Epithelial cell of proximal tubule (primary cell): ENCODE measurements around the gene HNRNPH3. TPM values are rescaled to one million over a fixed set of nuclear protein-coding genes. Genes with fewer than 3 reads are reported as not detected.

ENCODE experiments used
- DNase-seq: peaks from one replicate; pipeline ENCODE4 v3.0.0-alpha.2; 2011; ENCODE audit warnings: low read depth
- H3K4me3 ChIP-seq: 2 replicates; pipeline ENCODE4 v1.5.1; 2011; ENCODE audit warnings: low read depth, mild to moderate bottlenecking, low read length
- total RNA-seq: library from RNA; depleted of rRNA; stranded (reverse); fragments of >200 nt; gene quantifications from 2 replicates; pipeline ENCODE4 v1.2.3, GENCODE V29; 2015
- TF ChIP-seq, protein P1 (sequence below): conservative IDR thresholded peaks from 2 replicates; pipeline ENCODE4 v1.5.1; 2012; ENCODE audit warnings: low read depth, mild to moderate bottlenecking, low read length

The HNRNPH3 gene
- total RNA-seq: 43.1 and 44.5 TPM in 2 replicates

GRCh38 chr10:68331455-68332258, at the start of gene HNRNPH3:
TSS of gene HNRNPH3 (plus strand) at chr10:68332064. CDS start at chr10:68337222, 5,158 bp downstream.
- DNase-seq: peak; percentile 63
- H3K4me3 ChIP-seq: peak within 1 kb of the TSS; percentile 78
- TF ChIP-seq, protein P1, sequence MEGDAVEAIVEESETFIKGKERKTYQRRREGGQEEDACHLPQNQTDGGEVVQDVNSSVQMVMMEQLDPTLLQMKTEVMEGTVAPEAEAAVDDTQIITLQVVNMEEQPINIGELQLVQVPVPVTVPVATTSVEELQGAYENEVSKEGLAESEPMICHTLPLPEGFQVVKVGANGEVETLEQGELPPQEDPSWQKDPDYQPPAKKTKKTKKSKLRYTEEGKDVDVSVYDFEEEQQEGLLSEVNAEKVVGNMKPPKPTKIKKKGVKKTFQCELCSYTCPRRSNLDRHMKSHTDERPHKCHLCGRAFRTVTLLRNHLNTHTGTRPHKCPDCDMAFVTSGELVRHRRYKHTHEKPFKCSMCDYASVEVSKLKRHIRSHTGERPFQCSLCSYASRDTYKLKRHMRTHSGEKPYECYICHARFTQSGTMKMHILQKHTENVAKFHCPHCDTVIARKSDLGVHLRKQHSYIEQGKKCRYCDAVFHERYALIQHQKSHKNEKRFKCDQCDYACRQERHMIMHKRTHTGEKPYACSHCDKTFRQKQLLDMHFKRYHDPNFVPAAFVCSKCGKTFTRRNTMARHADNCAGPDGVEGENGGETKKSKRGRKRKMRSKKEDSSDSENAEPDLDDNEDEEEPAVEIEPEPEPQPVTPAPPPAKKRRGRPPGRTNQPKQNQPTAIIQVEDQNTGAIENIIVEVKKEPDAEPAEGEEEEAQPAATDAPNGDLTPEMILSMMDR: no peak

GRCh38 chr10:68284062-68285001, 47.5 kb upstream of the HNRNPH3 start:
- no peak for DNase-seq
- H3K4me3 ChIP-seq: no peak overlapping the region
- TF ChIP-seq, protein P1: no peak

- H3K4me3 ChIP-seq: no peak overlapping the region
- TF ChIP-seq, protein P1: no peak
- DNase-seq: no peak
Observed at GRCh38 chr10:68288717-68289116, 43.1 kb upstream of the HNRNPH3 start.

GRCh38 chr10:68290736-68291135, 41.1 kb upstream of the HNRNPH3 start:
- no peak for DNase-seq
- TF ChIP-seq, protein P1: no peak
- no peak overlapping the region for H3K4me3 ChIP-seq

- TF ChIP-seq, protein P1: no peak
- no peak overlapping the region for H3K4me3 ChIP-seq
- no peak for DNase-seq
Observed at GRCh38 chr10:68296843-68297663, 34.8 kb upstream of the HNRNPH3 start.

GRCh38 chr10:68301301-68301700, 30.6 kb upstream of the HNRNPH3 start:
- TF ChIP-seq, protein P1: no peak

More at GRCh38 chr10:68301301-68301700, 30.6 kb upstream of the HNRNPH3 start:
- no peak overlapping the region for H3K4me3 ChIP-seq
- DNase-seq: no peak
